C4-2B (cell line): ENCODE data around the gene SORCS2.
"Not testable (repeated sequence)": the region's sequence is repeated elsewhere in the genome, so short reads cannot be mapped to it uniquely, and the experiment has no call there.

Experiments
- H3K27ac ChIP-seq: fragments of 450-650 bp; 2 replicates; pipeline ENCODE4 v1.5.1; 2017
- CTCF ChIP-seq: fragments of 450-650 bp; conservative IDR thresholded peaks from 2 replicates; pipeline ENCODE4 v1.5.1; 2017; ENCODE audit warnings: mild to moderate bottlenecking
- ZFX ChIP-seq: fragments of 450-650 bp; IDR thresholded peaks from 2 replicates; pipeline ENCODE4 v1.6.1; 2017

The SORCS2 gene

GRCh38 chr4:7574287-7575014, 382.1 kb downstream of the SORCS2 start:
- TF ChIP-seq ZFX (no peak), CTCF (no peak)
- H3K27ac ChIP-seq, result no peak overlapping the region

DNA sequence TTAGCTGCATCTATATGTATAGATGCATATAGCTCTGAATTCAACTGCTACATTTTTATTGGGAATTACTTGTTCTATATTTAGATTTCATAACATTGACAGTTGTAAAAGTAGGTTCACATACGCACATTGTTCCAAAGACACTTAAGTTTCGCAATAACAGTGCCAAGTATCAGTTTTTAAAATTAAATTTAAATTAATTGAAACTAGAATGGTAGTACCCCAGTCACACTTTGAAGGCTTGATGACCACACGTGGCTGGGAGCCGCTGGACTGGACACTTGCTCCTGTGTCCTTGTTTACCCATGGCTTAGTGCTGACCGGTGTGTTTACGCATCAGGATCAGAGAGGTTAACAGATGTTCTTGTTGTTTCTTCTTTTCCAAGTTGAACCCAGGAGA, 383.1 kb downstream of the SORCS2 start:
- TF ChIP-seq CTCF (no peak), ZFX (no peak)
- no peak overlapping the region for H3K27ac ChIP-seq

DNA sequence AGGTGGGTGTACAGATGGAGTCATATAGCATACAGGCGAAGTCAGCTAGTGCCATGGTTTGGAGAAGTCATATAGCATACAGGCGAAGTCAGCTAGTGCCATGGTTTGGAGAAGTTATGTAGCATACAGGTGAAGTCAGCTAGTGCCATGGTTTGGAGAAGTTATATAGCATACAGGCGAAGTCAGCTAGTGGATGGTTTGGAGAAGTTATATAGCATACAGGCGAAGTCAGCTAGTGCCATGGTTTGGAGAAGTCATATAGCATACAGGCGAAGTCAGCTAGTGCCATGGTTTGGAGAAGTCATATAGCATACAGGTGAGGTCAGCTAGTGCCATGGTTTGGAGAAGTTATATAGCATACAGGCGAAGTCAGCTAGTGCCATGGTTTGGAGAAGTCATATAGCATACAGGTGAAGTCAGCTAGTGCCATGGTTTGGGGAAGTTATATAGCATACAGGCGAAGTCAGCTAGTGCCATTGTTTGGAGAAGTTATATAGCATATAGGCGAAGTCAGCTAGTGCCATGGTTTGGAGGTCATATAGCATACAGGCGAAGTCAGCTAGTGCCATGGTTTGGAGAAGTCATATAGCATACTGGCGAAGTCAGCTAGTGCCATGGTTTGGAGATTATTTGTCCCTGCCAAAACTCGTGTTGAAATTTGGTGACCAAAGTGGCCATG, 385.2 kb downstream of the SORCS2 start:
- H3K27ac ChIP-seq, result not testable (repeated sequence)

DNA sequence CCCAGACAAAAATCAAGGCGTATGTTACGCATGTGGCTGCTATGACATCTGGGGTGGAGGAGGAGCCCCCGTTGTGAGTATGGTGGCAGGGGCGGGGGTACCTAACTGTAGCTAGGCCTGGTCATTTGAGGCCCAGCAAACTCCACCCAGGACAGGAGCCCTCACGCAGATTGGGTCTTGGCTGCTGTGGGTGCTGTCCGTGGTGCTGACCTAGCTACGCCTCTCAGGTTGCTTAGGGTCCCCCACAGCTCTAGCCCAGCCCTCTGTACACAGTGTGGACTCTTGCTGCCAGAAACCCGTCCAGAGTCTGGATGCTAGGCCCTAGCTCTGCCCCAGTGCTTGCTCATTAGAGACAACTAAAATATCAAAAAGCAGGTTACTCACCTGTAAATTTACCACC, 389.1 kb downstream of the SORCS2 start:
- no peak overlapping the region for H3K27ac ChIP-seq
- TF ChIP-seq ZFX (no peak), CTCF (no peak)

DNA sequence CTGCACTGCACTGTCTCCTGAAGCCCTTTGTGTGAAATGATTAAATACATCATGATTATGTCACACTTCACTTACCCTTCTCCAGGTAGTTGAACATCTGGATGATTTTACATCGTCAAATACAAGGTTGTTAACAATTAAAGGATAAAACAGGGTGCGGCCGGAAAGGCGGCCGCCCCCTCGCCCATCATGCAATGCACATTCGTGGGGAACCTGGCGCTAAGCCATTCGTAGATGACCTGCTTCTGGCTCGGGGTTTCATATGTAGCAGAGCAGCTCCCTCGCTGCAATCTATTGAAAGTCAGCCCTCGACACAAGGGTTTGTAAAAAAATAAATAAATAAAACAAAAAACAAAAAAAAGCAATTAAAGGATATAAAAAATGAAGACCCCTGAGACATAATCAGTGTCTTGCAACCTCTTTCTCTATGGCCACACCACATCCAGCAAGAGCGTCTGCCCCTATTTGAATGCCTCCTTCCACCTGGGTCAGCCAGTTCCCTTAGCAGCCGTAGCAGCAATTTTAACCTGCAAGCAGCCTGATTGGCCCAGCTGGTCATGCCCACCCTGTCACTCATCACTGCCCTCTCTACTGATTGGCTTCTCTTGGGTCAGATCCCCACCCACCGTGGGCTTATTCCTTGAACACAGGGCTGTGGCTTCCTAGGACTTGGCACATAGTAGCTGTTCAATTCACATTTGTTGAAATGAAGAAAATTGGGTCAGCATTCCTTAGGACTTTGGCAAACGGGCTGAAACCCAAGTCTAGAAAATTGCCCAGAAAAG, 390.2 kb downstream of the SORCS2 start:
- TF ChIP-seq ZFX (no peak), CTCF (no peak)
- H3K27ac ChIP-seq, result no peak overlapping the region

DNA sequence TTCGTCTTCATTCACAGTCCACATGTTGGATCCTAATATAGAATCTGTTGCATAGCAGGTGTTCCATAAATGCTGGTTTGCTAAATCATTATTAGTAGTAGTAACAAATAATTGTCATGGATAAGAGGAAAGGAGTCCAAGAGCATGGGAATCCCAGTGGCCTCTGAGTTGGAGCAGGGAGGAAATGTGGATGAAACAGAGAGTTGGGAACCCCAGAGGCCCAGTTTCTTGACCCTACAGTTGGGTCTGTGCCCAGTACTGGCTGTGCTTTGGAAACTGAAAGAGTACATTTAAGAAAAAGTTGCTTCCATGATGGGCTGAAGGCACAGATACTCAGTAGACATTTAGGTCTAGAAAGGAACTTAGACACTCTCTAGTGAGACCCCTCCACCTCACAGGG, 391.8 kb downstream of the SORCS2 start:
- TF ChIP-seq CTCF, result no peak
- no peak overlapping the region for H3K27ac ChIP-seq

DNA sequence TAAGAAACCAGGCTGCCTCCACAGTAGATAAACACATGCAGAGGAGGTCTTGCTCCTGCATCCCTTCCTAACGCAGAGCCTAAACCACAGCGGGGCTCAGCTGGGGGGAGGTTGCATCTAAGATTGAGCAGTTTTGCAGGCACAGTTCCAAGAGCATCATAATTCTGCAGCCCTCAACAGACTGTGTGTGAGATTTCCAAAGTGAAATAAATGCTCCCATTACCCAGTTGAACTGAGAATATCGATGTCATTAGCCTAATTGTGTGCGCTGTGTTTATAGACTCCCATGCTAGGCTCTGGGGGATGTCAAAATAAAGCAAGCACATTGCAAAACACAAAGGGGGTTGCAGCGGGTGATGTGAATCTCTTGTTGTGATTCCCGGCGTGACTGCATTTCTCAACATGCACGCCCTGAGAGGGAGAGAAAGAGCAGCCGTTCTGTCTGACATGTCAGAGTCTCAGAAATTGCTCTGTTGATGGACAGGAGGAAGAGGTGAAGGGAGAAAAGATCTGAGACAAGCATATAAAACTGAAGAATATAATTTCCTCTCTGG, 392.3 kb downstream of the SORCS2 start:
- TF ChIP-seq CTCF, result no peak
- no peak for TF ChIP-seq ZFX
- H3K27ac ChIP-seq, result no peak overlapping the region
